H1 (cell line): Measurements from ENCODE around the gene LTBP1.

Experiments used
- CREB1 ChIP-seq: IDR thresholded peaks from 2 replicates; pipeline ENCODE4 v1.6.1; 2012; ENCODE audit warnings: inconsistent platforms
- CTCF ChIP-seq, 3 experiments: IDR thresholded peaks; 1 replicate in 2 of 3; 2 replicates in 1 of 3; pipeline versions ENCODE4 v1.5.1 to v1.6.1; 2011; ENCODE audit warnings: low read length in 3 of 3, mild to moderate bottlenecking in 3 of 3, inconsistent platforms in 2 of 3, low read depth in 1 of 3, moderate library complexity in 1 of 3; ENCODE audit not compliant: insufficient read depth in 1 of 3; ENCODE audit errors: control extremely low read depth in 1 of 3
- GABPA ChIP-seq: IDR thresholded peaks from 2 replicates; pipeline ENCODE4 v1.6.1; 2011; ENCODE audit warnings: mild to moderate bottlenecking, low read length, moderate library complexity, borderline replicate concordance; ENCODE audit not compliant: insufficient read depth
- GTF2F1 ChIP-seq: IDR thresholded peaks from 2 replicates; pipeline ENCODE4 v1.6.1; 2012; ENCODE audit warnings: low read depth, low read length, improper control_type of control experiment, borderline replicate concordance
- HDAC2 ChIP-seq, 2 experiments: fragments of 300-600 bp in 1 of 2; sonication (generic) in 1 of 2; IDR thresholded peaks; 2 replicates each; pipeline ENCODE4 v1.6.1; 2011 to 2012; ENCODE audit warnings: low read depth in 2 of 2, low read length in 2 of 2, mild to moderate bottlenecking in 2 of 2, moderate library complexity in 2 of 2, borderline replicate concordance in 1 of 2, inconsistent platforms in 1 of 2
- JUND ChIP-seq: IDR thresholded peaks from 2 replicates; pipeline ENCODE4 v1.6.1; 2011; ENCODE audit warnings: mild to moderate bottlenecking, improper control_type of control experiment, low read length
- PHF8 ChIP-seq: fragments of 200-600 bp; sonication (generic); conservative IDR thresholded peaks from 2 replicates; pipeline ENCODE4 v1.7.1; 2012; ENCODE audit warnings: low read depth, mild to moderate bottlenecking, inconsistent platforms, low read length, moderate library complexity
- RAD21 ChIP-seq, 2 experiments: IDR thresholded peaks in 1 of 2; conservative IDR thresholded peaks in 1 of 2; 2 replicates each; pipeline ENCODE4 v1.6.1; 2011; ENCODE audit warnings: low read depth in 2 of 2, low read length in 2 of 2, improper control_type of control experiment in 1 of 2, inconsistent platforms in 1 of 2, mild to moderate bottlenecking in 1 of 2, moderate library complexity in 1 of 2
- RFX5 ChIP-seq: IDR thresholded peaks from 2 replicates; pipeline ENCODE4 v1.6.1; 2011; ENCODE audit warnings: low read depth, low read length, improper control_type of control experiment, borderline replicate concordance
- RNF2 ChIP-seq: fragments of 200-900, 300-1000 bp; sonication (generic); IDR thresholded peaks from 2 replicates; pipeline ENCODE4 v1.7.1; 2016; ENCODE audit warnings: borderline replicate concordance, low read depth, mild to moderate bottlenecking, antibody characterized with exemption, low read length; ENCODE audit not compliant: poor library complexity, severe bottlenecking; ENCODE audit errors: missing control alignments
- USF2 ChIP-seq: IDR thresholded peaks from 2 replicates; pipeline ENCODE4 v1.6.1; 2011; ENCODE audit warnings: low read length, improper control_type of control experiment

GRCh38 chr2:33134791-33135560, 188.2 kb downstream of the LTBP1 start:
- TF ChIP-seq PHF8 (no peak), RNF2 (no peak), RAD21 (IDR thresholded peaks at IDR 0.05 in 1 of 2, conservative IDR thresholded peaks at IDR 0.05 in 1 of 2; ENCODE audit: low read depth in 2 of 2, low read length in 2 of 2) (no peak), CREB1 (no peak), CTCF (IDR thresholded peaks at IDR 0.05; ENCODE audit: control extremely low read depth in 1 of 3, insufficient read depth in 1 of 3, low read depth in 1 of 3, low read length in 3 of 3) (no peak), HDAC2 (IDR thresholded peaks at IDR 0.05; ENCODE audit: borderline replicate concordance in 1 of 2, low read depth in 2 of 2, low read length in 2 of 2) (no peak), JUND (no peak), GABPA (no peak), GTF2F1 (no peak), RFX5 (no peak), USF2 (no peak)
